ENCODE results near the gene COG7.

Gene COG7

DNA sequence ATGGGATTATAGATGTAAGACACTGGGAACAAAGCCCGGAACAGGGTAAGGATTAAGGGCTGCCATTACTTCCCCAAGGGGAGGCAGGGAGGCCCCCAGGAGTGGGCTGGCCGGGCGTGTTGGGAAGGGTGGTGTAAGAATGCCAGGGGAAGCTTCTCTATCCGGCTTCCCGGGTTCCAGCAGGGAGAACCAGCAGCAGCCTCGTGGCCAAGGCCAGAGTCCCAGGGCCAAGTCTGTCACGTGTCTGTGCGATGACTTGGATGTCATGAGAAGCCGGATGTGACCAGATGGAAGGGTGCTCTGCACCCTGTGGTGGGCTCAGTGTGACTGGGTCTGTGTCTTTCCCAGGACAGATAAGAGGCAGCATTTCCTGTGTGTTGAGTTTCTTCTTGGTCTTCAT lies 98.7 kb downstream of the COG7 start:
- DNase-seq = no peak

DNA sequence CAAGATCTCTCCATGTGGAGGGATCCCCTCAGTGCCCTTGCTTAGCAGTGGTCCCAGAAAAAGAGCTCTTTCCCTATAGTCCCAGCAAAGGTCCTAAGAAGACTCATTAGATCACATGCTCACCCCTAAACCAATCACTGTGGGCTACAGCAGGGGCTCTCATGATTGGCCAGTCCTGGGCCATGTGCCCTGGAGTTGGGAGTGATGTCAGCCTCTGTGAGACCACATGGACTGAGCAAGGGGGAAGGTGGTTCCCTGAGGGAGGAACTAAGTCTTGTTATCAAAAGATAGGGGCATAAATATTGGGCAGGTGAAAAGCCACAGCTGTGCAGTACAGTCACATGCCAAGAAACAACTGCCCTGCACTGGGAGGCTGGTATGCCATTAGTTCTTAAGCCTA lies 99.5 kb downstream of the COG7 start:
- DNase-seq = no peak

DNA sequence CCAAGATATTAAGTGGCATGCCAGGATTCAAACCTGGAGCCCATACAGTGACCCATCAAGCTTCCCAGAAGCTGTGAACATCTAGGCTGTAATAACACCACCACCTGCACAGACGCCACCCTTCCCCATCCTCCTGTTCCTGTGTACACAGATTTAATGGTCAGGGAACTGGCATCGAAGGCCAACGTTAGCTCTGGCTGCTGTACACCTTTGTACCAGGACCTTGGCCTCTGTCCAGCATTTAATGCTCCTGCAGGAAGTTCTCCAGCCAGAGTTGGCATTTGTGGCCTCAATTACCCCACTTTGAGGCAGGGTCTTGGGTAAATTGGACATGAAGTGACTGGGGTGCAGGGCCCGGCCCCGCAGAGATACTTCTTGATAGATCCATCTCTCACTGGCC lies 101.6 kb downstream of the COG7 start:
- no peak for DNase-seq

DNA sequence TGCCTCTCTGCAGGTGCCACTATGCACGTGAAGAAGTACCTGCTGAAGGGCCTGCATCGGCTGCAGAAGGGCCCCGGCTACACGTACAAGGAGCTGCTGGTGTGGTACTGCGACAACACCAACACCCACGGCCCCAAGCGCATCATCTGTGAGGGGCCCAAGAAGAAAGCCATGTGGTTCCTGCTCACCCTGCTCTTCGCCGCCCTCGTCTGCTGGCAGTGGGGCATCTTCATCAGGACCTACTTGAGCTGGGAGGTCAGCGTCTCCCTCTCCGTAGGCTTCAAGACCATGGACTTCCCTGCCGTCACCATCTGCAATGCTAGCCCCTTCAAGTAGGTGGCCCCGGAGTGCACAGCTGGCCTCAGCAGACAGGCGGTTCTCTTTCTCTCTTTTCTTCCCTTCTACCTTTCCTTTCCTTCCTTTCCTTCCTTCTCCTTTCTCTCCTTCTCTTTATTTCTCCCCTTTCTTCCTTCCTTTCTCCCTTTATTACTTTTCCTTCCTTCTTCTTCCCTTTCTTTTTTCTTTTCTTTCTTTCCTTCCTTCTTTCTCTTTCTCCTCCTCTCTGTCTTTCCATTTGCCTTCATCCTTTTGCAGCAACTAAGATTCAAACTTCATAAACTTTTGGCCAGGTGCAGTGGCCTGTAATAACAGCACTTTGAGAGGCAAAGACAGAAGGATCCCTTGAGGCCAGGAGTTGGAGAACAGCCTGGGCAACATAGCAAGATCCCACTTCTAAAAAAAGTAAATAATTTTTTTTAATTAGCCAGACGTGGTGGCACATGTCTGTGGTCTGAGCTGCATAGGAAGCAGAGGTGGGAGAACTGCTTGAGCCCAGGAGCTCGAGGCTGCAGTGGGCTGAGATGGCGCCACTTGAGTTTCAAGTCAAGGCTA lies 104.2 kb downstream of the COG7 start:
- no peak for DNase-seq

DNA sequence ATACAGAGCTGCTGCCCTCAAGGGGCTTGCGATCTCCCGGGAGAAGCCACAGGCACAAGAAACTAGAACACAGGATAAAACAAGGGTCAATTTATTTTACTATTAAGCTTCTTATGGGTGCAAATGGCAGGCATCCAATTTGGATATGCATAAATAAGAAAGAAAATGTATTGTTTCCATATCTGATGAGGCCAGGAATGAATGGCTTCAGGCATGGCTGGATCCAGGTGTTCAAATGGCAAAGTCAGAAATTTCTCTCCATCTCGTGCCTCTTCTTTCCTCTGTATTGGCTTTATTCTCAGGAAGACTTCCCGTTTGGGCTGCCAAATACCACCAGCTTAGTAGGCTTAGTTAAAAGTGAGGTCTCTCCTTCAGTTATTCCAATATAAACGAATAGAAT lies 107.8 kb downstream of the COG7 start:
- DNase-seq = no peak

DNA sequence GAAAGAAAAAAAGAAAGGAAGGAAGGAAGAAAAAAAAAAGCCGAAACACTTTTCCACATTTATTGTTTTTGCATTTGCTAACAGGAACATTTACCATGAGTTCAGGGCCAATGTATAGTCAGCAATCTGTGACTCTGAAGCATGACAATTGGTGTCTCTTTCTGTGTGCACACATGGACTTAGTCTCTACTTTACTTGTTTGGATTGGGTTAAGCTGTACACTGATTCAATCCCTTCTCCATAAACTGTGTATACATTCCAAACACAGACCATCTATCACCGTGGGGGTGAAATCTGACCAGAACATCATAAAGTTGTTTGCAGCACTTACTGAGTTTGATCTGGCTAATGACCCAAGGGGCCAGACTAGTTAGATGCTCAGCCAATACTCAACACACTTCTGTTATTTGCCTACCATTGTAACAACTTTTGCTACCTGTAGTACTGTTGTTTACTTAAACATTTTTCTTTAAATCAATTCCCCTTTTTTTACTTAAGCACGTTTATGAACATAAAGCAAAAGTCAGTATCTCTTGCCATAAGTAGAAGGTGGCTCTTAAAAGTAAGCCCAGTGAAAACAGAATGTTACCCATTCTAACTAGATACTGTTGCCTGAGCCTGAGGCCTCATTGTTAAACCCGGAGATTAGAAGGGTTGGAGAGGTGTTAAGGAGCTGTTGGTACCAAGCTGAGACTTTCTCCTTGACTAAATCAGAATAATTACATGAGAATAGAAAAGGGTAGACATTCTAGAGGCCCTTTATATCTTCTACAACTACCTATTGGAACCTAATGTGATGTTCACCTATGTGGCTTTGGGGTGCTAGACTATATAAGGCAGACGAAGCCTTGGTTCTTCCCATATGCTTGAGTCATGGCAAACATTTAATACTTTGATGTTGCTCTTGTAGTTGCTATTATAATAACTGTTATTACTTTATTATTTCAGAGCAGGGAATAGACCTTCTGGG lies 109.1 kb downstream of the COG7 start:
- no peak for DNase-seq

DNA sequence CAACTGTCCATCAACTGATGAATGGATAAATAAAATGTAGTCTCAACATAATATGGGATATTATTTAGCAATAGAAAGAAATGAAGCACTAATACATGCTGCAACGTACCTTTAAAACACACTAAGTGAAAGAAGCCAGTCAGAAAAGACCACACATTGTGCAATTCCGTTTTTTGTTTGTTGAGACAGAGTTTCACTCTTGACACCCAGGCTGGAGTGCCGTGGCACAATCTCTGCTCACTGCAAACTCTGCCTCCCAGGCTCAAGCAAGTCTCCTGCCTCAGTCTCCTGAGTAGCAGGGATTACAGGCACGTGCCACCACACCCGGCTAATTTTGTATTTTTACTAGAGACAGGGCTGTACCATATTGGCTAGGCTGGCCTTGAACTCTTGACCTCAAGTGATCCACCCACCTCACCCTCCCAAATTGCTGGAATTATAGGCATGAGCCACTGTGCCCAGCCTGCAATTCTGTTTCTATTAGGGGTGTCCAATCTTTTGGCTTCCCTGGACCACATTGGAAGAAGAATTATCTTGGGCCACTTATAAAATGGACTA lies 110.8 kb downstream of the COG7 start:
- no peak for DNase-seq

DNA sequence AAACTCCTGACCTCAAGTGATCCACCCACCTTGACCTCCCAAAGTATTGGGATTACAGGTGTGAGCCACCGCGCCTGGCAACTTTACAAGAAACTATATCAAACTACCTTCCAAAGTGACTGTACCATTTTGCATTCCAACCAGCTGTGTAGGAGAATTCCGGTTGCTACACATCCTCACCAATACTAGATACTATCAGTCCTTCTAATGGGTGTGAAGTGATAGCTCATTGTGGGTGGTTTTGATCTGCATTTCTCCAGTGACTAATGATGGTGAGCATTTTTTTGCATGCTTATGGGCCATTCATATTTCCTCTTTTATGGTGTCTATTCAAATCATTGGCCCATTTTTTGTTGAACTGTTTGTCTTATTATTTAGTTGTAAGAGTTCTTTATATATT lies 113.2 kb downstream of the COG7 start:
- DNase-seq = no peak
